Stimulated activated CD4-positive, alpha-beta T cell treated with anti-CD3 and anti-CD28 coated beads, TNF-alpha, amount 100 ng/mL, for 24 hours (primary cell): ENCODE results near the gene SPINK8.
"Not testable (repeated sequence)": the region's sequence is repeated elsewhere in the genome, so short reads cannot be mapped to it uniquely, and the experiment has no call there.

Experiments used
- DNase-seq, 3 experiments: peaks; one replicate each; pipeline ENCODE4 v3.0.0-alpha.2; 2020; ENCODE audit warnings: low read depth in 3 of 3

The SPINK8 gene

GRCh38 chr3:48333346-48334245, at the start of gene SPINK8:
Gene SPINK8 (minus strand): TSS chr3:48333661. CDS start chr3:48328341, 5,320 bp downstream.
- not testable (repeated sequence) for DNase-seq

DNA sequence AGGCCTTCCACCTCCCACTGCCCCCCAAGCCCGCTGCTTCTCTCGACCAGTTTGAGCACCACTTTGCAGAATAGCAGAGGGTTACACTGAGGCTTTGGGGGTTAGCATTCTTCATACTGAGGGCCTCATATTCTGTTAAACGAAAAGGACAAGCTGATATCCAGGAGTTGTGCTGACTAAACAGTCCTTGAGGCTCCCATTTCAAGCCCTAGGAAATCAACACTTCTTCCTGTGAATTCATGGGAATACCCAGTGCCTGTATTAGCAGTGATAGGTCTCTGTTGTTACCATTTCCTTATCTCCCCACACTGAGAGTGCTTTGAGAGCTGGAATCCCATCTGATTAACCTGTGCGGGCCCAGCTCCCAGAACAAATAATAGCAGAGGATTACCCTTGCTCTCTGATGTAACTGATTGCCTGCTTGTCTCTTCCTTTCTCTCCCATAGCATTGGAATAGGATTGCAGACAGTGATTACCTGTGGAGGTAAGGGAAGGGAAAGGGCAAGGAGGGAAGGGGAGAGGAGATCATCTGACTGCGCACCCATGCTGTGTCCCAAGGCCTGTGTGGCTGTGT, 39.5 kb upstream of the SPINK8 start:
- DNase-seq: no peak

- DNase-seq: no peak
Observed at GRCh38 chr3:48372377-48372770, 38.9 kb upstream of the SPINK8 start.

- DNase-seq: no peak
Observed at GRCh38 chr3:48371651-48372376, 38.4 kb upstream of the SPINK8 start, which contains the start of gene FBXW12. Gene FBXW12 (plus strand): TSS chr3:48372219. CDS start chr3:48372768, 549 bp downstream.

GRCh38 chr3:48370333-48370713, 36.9 kb upstream of the SPINK8 start:
- no peak for DNase-seq

DNA sequence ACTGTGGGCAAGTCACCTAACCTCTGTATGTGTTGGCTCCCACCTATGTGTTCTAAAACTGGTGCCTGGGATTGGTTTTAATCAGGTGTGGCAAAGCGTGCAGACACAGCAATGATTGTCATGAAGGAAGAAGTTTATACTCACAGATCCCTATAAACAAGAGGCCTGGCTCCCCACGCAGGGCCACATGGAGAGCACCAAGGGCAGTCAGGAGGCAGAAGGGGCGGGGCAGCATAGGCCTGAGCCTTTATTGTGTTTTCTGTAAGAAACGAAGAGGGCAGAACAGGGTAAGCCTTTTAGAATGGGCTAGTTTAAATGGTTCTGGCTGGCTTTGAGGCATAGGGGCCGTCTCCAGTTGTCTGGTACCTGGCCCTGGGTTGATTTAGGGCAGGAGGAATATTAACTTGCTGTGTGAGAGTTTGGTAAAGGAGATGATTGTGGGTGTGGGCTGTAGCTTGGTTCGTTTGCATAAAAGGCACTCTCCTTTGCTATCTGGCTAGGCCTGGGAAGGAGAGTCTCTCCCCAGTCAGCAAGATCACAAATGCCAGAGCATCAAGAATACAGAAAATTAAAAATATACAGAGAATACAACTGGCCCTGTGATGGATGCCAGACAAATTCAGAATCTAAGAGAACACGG, 36.4 kb upstream of the SPINK8 start:
- DNase-seq: no peak

DNA sequence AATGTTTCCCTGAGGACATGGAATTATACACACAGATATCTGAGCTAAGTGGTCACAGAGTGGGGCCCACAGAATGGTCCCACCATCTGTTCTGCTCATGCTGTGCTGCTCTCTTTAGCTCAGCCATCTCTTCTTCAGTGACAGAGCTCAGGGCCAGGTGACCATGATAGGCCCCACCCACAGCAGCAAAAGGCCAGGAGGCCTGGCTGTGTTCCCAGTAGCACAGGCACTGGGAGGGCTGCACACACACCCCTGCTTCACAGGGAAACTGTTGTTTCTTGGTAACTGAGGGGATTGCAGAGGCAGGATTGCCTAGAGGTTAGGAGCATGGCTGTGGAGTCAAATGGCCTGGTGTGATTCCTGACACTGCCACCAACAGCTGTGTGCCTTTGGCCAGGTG, 33.7 kb upstream of the SPINK8 start:
- DNase-seq: no peak

DNA sequence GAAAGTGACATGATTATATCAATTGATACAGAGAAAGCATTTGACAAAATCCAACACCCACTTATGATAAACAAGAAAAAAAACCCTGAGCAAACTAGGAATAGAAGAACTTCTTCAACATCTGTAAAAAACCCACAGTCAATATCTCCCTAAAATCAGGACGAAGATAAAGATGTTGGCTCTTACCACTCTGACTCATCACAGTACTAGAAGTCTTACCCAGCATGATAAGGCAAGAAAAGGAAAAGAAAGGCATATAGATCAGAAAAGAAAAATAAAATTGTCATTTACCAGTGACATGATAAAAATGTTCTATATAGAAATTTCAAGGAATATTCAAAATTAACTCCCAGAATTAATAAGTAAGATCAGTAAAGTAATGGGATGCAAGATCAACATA, 31.4 kb upstream of the SPINK8 start:
- no peak for DNase-seq

GRCh38 chr3:48361928-48362327, 28.5 kb upstream of the SPINK8 start:
- DNase-seq: no peak

GRCh38 chr3:48356419-48356818, 23.0 kb upstream of the SPINK8 start:
- no peak for DNase-seq

DNA sequence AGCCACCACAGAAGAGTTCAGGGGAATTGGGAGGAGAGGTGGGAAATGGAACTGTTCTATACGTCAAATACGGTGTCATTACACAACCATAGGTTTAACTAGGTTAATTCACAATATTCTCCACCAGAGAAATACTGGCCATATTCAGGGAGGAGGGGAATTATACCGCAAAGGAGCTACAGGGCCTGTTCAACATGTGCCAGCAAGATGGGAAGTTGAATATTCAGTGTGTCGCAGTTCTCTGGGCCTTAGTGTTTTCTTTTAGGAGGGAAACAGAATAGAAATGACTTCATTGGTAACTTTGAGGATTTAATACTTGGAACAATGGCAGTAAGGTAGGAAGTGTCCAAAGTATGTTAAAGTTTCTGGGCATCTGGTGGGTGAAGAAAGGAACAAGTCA, 20.5 kb upstream of the SPINK8 start:
- no peak for DNase-seq

DNA sequence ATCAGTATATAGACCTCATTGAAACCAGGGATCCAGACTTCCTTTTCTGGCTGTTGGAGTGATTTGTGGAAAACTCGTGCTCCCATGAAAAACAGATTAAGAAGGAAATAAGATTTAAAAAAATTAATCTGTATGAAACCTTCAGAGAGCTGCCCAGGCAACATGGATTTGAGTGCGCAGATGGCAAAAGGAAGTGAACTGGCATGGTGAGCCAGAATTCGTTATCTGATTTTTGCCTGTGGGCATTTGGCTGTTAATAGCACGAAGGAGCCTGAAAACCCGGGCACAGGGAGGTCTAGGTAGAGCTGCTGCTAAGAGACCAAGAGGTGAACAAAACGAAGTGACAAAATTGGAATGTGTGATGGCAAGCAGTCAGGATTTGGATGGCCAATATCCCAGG, 19.1 kb upstream of the SPINK8 start:
- DNase-seq: no peak

GRCh38 chr3:48347500-48347899, 14.0 kb upstream of the SPINK8 start:
- DNase-seq: no peak

- DNase-seq: no peak
Observed at GRCh38 chr3:48345946-48346572, 12.6 kb upstream of the SPINK8 start.

DNA sequence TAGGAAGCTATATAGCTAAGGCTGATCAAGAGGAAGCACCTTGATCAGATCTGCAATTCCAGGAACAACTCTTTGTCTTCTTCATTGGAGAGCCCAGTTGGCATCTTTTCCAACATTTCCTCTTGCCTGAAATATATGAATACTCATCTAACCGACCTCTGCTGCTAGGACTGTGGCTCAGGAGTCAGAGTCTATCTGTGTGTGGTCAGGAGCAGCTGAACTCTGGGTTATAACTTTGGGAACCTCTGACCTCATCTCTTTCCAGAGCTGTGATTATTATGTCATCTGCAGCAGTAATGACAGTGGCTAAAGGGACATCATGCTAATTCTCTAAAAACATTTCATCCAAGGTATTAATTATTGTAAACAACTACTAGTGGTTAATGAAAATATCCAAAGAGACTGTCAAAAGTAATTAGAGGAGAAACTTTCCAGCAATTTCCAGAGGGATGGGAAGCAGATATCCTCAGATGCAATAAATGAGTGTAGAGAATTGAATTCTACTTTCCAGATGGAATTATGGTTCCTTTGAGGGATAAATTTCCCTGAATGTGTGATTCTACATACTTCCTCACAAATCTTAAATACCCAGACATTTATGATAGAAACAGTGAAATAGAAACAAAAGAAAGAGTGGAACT, 11.5 kb upstream of the SPINK8 start:
- no peak for DNase-seq

DNA sequence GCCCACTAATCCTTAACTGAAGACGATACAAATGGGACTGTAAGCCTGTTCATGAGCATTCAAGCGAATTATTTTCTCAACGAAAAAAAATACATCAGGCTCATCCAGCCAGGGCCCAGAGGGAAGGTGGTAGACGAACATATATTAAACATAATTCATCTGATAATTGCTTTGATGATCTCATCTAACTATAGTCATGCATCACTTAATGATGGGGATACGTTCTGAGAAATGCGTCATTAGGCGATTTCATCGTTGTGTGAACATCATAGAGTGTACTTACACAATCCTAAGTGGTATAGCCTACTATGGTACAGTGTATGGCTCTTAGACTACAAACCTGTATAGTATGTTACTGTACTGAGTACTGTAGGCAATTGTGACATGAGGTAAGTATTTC, 10.0 kb upstream of the SPINK8 start:
- no peak for DNase-seq

GRCh38 chr3:48338635-48339034, 5.2 kb upstream of the SPINK8 start:
- no peak for DNase-seq

- not testable (repeated sequence) for DNase-seq
Observed at GRCh38 chr3:48337536-48337935, 4.1 kb upstream of the SPINK8 start.

DNA sequence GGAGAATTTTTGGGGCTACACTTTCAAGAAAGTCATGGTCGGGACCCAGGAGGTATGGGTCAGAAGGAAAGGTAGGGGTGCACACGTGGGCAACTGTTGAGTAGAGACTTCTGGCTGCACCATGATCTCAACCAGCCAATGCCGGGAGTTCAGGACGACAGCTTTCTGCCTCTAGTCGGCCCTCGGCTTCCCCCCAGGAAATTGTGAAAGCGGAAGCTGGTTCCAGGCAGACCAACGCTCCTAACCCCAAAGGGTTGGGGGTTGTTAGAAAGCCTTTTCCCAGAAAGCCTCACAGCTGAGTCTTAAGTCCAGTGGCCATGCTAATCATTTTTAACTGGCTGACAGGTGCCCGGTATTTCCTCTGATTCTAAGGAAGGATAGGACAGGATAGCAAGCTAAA, 1.8 kb upstream of the SPINK8 start:
- DNase-seq: not testable (repeated sequence)

DNA sequence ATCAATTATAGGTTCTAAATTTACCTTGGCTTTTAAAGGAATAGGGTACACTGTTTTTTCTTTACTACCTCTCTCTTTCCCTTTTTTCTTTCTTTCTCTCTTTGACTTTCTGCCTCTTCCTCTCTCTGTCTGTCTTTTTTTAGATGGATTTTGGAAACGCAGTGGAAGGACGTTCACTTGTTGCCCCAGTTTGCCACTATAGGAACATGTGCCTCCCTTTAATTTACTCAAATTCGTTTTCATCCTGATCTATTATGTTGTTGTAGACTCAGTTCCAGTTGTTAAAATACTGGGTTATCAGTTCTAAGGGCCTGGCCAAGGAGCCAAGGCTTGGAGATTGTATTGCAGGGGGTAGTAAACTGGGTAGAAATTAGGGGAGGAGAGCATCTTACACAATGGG, 1.1 kb upstream of the SPINK8 start:
- DNase-seq: no peak
